H1 (cell line): ENCODE measurements around the gene BIK. TPM values are rescaled to one million over a fixed set of nuclear protein-coding genes. Genes with fewer than 3 reads are reported as not detected.

Experiments used
- SRF ChIP-seq: IDR thresholded peaks from 2 replicates; pipeline ENCODE4 v1.6.1; 2011; ENCODE audit warnings: mild to moderate bottlenecking, low read depth, low read length, moderate library complexity
- TCF12 ChIP-seq: IDR thresholded peaks from 2 replicates; pipeline ENCODE4 v1.6.1; 2011; ENCODE audit warnings: low read depth, mild to moderate bottlenecking, low read length
- USF2 ChIP-seq: IDR thresholded peaks from 2 replicates; pipeline ENCODE4 v1.6.1; 2011; ENCODE audit warnings: low read length, improper control_type of control experiment
- polyA plus RNA-seq, 7 experiments: library from polyadenylated mRNA; depleted of rRNA in 3 of 7; stranded (reverse) in 5 of 7; unstranded in 2 of 7; fragments of >200 nt in 5 of 7; fragments of 200-250 nt in 2 of 7; gene quantifications; 1 replicate in 5 of 7; 2 replicates in 1 of 7; 4 replicates in 1 of 7; pipeline versions ENCODE4 v1.2.1 to v1.2.3, GENCODE V29; 2011 to 2013; ENCODE audit warnings: missing spikeins in 2 of 7, mixed read lengths in 2 of 7
- total RNA-seq: library from RNA; stranded (reverse); fragmentation: NEBNext Ultra II Directional; extraction: Animal tissue kit (Norgen Biotek cat#: 25700); gene quantifications from 2 replicates; pipeline ENCODE4 v1.2.1, GENCODE V29; 2021

The BIK gene
- total and polyA plus RNA-seq, 2 of the 8 experiments (the other 6 are each of a cell fraction or from before 2014, with no cell fraction given) = 3.3 to 5.5 TPM

GRCh38 chr22:43163241-43163795 lies 52.8 kb downstream of the BIK start (continued):
- TF ChIP-seq SRF (no peak), TCF12 (no peak), USF2 (no peak)
